BJ (cell line): ENCODE data around the gene C12orf56. TPM values are rescaled to one million over a fixed set of nuclear protein-coding genes. Genes with fewer than 3 reads are reported as not detected.
A peak's percentile ranks its signal among the peaks of the same experiment; 100 is the strongest.

Experiments
- CTCF ChIA-PET: fragments of 350-600 bp; formaldehyde crosslinking; extraction: SDS; loops from one replicate; lab custom pipeline; 2021; ENCODE audit warnings: antibody characterized with exemption, inconsistent platforms; lab: Yijun Ruan, JAX
- POLR2A ChIA-PET: fragments of 300-600 bp; sonication (Branson Sonifier 250); formaldehyde crosslinking; extraction: SDS; loops from one replicate; lab custom pipeline; 2021; ENCODE audit warnings: antibody characterized with exemption; lab: Charles Lee
- DNase-seq: peaks from one replicate; pipeline ENCODE4 v3.0.0-alpha.2; 2011; ENCODE audit warnings: low read depth
- H3K27me3 ChIP-seq: 2 replicates; pipeline ENCODE4 v1.6.0; 2011; ENCODE audit warnings: low read length; ENCODE audit not compliant: control insufficient read depth, insufficient read depth
- H3K36me3 ChIP-seq: 2 replicates; pipeline ENCODE4 v1.5.1; 2011; ENCODE audit warnings: low read length; ENCODE audit not compliant: control insufficient read depth, insufficient read depth
- H3K4me3 ChIP-seq: 2 replicates; pipeline ENCODE4 v1.5.1; 2011; ENCODE audit warnings: low read depth, mild to moderate bottlenecking, control low read depth, low read length
- polyA plus RNA-seq: library from polyadenylated mRNA; depleted of rRNA; stranded (reverse); fragments of >200 nt; gene quantifications from 2 replicates; pipeline ENCODE4 v1.2.3, GENCODE V29; 2011
- TF ChIP-seq, protein P1 (sequence below): IDR thresholded peaks from 2 replicates; pipeline ENCODE4 v1.5.1; 2011; ENCODE audit warnings: low read depth, mild to moderate bottlenecking, control low read depth, inconsistent platforms, low read length, moderate library complexity; ENCODE audit not compliant: insufficient read depth

The C12orf56 gene
- polyA plus RNA-seq, 1 experiment: not detected

DNA sequence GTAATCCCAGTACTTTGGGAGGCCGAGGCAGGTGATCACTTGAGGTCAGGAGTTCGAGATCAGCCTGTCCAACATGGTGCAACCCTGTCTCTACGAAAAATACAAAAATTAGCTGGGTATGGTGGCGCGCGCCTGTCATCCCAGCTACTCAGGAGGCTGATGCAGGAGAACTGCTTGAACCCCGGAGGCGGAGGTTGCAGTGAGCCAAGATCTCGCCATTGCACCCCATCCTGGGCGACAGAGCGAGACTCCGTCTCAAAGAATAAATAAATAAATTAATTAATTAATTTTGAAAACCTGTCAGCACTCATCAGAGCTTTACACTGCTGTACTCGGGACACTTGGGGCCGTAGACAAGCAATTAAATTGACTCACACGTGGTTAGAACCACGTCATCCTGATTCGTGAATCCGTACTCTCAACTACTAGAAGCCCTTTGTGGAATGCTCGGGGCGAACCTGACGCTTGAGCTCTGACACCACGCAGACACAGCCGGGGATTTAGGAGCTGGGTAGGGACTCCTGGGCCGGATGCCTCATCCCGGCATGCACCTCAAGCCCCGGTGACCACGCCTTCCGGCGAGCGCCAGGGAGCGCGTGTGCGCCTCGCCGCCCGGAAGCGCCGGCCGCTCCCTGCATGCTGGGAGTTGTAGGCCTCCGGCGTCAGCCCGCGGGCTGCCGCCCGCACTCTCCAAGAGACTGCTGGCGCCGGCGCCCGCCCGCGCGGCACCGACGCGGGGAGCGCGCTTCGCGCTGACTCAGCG is 13.3 kb upstream of the C12orf56 start, which contains the start of gene XPOT:
Gene XPOT (plus strand): TSS at position 686 of the 763 bp plus-strand sequence. CDS start 5,644 bp downstream, outside the sequence.
- TF ChIP-seq, protein P1, sequence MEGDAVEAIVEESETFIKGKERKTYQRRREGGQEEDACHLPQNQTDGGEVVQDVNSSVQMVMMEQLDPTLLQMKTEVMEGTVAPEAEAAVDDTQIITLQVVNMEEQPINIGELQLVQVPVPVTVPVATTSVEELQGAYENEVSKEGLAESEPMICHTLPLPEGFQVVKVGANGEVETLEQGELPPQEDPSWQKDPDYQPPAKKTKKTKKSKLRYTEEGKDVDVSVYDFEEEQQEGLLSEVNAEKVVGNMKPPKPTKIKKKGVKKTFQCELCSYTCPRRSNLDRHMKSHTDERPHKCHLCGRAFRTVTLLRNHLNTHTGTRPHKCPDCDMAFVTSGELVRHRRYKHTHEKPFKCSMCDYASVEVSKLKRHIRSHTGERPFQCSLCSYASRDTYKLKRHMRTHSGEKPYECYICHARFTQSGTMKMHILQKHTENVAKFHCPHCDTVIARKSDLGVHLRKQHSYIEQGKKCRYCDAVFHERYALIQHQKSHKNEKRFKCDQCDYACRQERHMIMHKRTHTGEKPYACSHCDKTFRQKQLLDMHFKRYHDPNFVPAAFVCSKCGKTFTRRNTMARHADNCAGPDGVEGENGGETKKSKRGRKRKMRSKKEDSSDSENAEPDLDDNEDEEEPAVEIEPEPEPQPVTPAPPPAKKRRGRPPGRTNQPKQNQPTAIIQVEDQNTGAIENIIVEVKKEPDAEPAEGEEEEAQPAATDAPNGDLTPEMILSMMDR: no peak
- peak; percentile 87 for DNase-seq
- POLR2A ChIA-PET: interaction anchor here (0.6 kb wide), 1 partner anchor 10 kb away, joined by 10 read pairs; no protein-coding TSS in a partner anchor
- Histone ChIP-seq H3K36me3 (no peaks in the 10 kb centered on the region), H3K4me3 (peak within 1 kb of the TSS; percentile 88), H3K27me3 (no peaks in the 10 kb centered on the region)
- CTCF ChIA-PET: interaction anchor here (1.0 to 1.1 kb wide), 2 partner anchors 27 to 147 kb away, joined by 3 to 6 read pairs; no protein-coding TSS in a partner anchor

DNA sequence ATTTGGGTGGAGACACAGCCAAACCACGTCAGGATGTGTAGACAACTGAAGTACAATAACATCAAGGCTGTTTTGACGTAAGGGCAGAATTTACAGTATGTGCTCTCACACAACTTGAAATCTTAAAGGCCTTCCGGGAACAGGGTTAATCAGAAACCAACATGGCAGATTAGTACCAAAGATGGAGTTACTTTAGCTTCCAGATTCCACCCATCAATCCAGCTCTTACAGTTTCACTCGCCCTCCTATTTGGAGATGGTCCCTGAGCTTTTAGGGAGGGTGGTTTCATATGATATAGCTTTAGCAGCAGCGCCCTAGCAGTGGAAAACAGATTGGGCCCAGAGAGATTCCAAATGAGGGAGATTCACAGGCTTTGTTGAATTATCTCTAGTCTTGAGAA is 11.6 kb upstream of the C12orf56 start:
- CTCF ChIA-PET: no interaction called here
- Histone ChIP-seq H3K4me3 (no peak overlapping the region), H3K36me3 (no peaks in the 10 kb centered on the region), H3K27me3 (no peaks in the 10 kb centered on the region)
- DNase-seq: no peak
- TF ChIP-seq, protein P1: no peak
- POLR2A ChIA-PET: no interaction called here

DNA sequence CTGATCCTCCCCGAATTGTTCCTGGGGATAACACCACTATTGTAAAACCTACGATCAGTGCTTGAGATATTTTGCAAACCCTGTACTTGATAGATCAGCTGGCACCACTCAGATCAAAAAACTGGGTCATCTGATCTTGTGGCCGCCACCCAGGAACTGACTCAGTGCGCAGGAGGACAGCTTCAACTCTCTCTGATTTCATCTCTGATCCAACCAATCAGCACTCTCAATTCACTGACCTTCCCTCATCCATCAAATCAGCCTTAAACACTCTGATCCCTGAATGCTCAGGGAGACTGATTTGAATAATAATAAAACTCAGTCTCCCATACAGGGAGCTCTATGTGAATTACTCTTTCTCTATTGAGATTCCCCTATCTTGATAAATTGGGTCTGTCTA is 9.5 kb upstream of the C12orf56 start:
- H3K27me3 ChIP-seq: no peaks in the 10 kb centered on the region
- ChIA-PET POLR2A (no interaction called here), CTCF (no interaction called here)
- no peaks in the 10 kb centered on the region for H3K36me3 ChIP-seq
- no peak for DNase-seq
- no peak overlapping the region for H3K4me3 ChIP-seq
- TF ChIP-seq, protein P1: no peak

DNA sequence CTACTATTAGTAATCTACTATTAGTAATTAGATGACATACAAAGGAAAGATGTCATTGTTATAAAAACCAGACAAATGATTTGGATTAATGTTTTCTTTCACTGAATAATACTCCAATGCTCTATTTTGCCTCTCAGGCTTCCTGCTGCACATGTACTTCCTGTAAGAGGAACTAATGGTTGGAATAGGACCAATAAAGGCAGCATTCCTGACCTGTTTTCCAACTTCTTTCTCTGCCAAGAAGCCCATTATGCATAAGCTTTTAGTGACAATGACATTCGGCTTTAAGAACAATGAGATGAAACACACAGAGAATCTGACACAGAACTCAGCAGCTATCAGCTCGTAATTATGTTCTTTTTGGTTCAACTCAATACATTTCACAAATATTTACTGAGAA is 5.2 kb upstream of the C12orf56 start:
- TF ChIP-seq, protein P1: no peak
- ChIA-PET POLR2A (no interaction called here), CTCF (interaction anchor here (1.3 kb wide), 1 partner anchor 570 kb away, joined by 5 read pairs; no protein-coding TSS in a partner anchor)
- Histone ChIP-seq H3K27me3 (no peaks in the 10 kb centered on the region), H3K4me3 (no peak overlapping the region), H3K36me3 (no peaks in the 10 kb centered on the region)
- no peak for DNase-seq

DNA sequence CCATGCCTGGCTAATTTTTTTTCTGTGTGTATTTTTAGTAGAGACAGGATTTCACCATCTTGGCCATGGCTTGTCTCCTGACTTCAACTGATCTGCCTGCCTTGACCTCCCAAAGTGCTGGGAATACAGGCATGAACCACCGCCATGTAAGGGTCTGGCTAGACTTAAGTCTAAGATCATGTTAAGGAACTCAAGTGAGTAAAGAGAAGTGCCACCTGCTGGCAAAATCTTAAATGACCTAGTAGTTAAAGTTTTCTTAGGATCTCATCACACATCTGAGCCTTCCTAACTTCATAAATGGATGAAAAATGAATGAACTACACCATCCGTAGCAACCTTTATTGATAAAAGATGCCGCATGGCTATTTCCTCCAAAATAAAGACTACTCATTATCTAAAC is 1.7 kb upstream of the C12orf56 start:
- H3K4me3 ChIP-seq: no peak overlapping the region
- CTCF ChIA-PET: interaction anchor here (1.0 to 1.4 kb wide), 2 partner anchors 570 to 571 kb away, joined by 4 to 6 read pairs; no protein-coding TSS in a partner anchor
- TF ChIP-seq, protein P1: peak; percentile 49; the same call in 1 of the 2 replicates
- POLR2A ChIA-PET: no interaction called here
- no peak for DNase-seq
- no peaks in the 10 kb centered on the region for H3K36me3 ChIP-seq
- H3K27me3 ChIP-seq: no peaks in the 10 kb centered on the region
